Hepatocyte (in vitro differentiated cells): ENCODE data around the gene ALDH4A1.

ENCODE experiments used
- CTCF ChIP-seq: fragments of 200-600 bp; sonication (generic); IDR thresholded peaks from 2 replicates; pipeline ENCODE4 v1.5.1; 2016; ENCODE audit warnings: antibody characterized with exemption, mild to moderate bottlenecking; ENCODE audit not compliant: poor library complexity
- EZH2 ChIP-seq: fragments of 200-600 bp; sonication (generic); IDR thresholded peaks from 2 replicates; pipeline ENCODE4 v1.6.1; 2016; ENCODE audit warnings: antibody characterized with exemption, mild to moderate bottlenecking, borderline replicate concordance
- EZH2phosphoT487 ChIP-seq: fragments of 200-600 bp; sonication (generic); IDR thresholded peaks from one replicate; pipeline ENCODE4 v1.6.1; 2018; ENCODE audit warnings: antibody characterized with exemption, mild to moderate bottlenecking, low read depth, moderate library complexity; ENCODE audit not compliant: unreplicated experiment, severe bottlenecking

- TF ChIP-seq CTCF (no peak), EZH2 (no peak), EZH2phosphoT487 (no peak)
Observed at GRCh38 chr1:18944810-18945209, 42.5 kb upstream of the ALDH4A1 start.
